Endodermal cell (in vitro differentiated cells): Measurements from ENCODE around the gene ERP27. TPM values are rescaled to one million over a fixed set of nuclear protein-coding genes. Genes with fewer than 3 reads are reported as not detected.
A peak's percentile ranks its signal among the peaks of the same experiment; 100 is the strongest.

Experiments used
- DNase-seq: peaks from one replicate; pipeline ENCODE4 v3.0.0-alpha.2; 2017
- H3K27ac ChIP-seq: 2 replicates; pipeline ENCODE4 v1.5.1; 2013; ENCODE audit warnings: mild to moderate bottlenecking, low read depth, low read length, moderate library complexity
- H3K27me3 ChIP-seq: 2 replicates; pipeline ENCODE4 v1.6.1; 2013; ENCODE audit warnings: mild to moderate bottlenecking, low read length, moderate library complexity; ENCODE audit not compliant: insufficient read depth, control insufficient read depth, poor library complexity, severe bottlenecking
- H3K36me3 ChIP-seq: 2 replicates; pipeline ENCODE4 v1.7.0; 2013; ENCODE audit warnings: mild to moderate bottlenecking, low read length, moderate library complexity; ENCODE audit not compliant: control insufficient read depth, insufficient read depth
- H3K4me1 ChIP-seq: one replicate; pipeline ENCODE4 v1.7.0; 2013; ENCODE audit warnings: low read length; ENCODE audit not compliant: control insufficient read depth, insufficient read depth
- H3K4me3 ChIP-seq: 2 replicates; pipeline ENCODE4 v1.5.1; 2013; ENCODE audit warnings: mild to moderate bottlenecking, low read length, moderate library complexity
- H3K9ac ChIP-seq: 2 replicates; pipeline ENCODE4 v1.6.1; 2013; ENCODE audit warnings: mild to moderate bottlenecking, low read length, moderate library complexity; ENCODE audit not compliant: poor library complexity, severe bottlenecking; ENCODE audit errors: extremely low read depth
- H3K9me3 ChIP-seq: 2 replicates; pipeline ENCODE4 v1.6.1; 2013; ENCODE audit warnings: mild to moderate bottlenecking, low read length, moderate library complexity; ENCODE audit not compliant: control insufficient read depth
- H3K27ac Mint-ChIP-seq: 2 replicates; pipeline ENCODE4 v1.8.0; 2020; ENCODE audit warnings: mixed read lengths
- H3K27me3 Mint-ChIP-seq: 2 replicates; pipeline ENCODE4 v1.8.0; 2021; ENCODE audit warnings: mild to moderate bottlenecking, mixed read lengths; ENCODE audit not compliant: insufficient read depth
- H3K36me3 Mint-ChIP-seq: 2 replicates; pipeline ENCODE4 v1.8.0; 2020; ENCODE audit warnings: low read depth, mixed read lengths
- H3K4me1 Mint-ChIP-seq: 2 replicates; pipeline ENCODE4 v1.8.0; 2020; ENCODE audit warnings: mixed read lengths
- H3K4me3 Mint-ChIP-seq: 2 replicates; pipeline ENCODE4 v1.8.0; 2020; ENCODE audit warnings: mild to moderate bottlenecking, moderate library complexity, mixed read lengths
- H3K9me3 Mint-ChIP-seq: 2 replicates; pipeline ENCODE4 v1.8.0; 2020; ENCODE audit warnings: mild to moderate bottlenecking, mixed read lengths
- CTCF ChIP-seq: fragments of 200-600 bp; sonication (generic); conservative IDR thresholded peaks from 2 replicates; pipeline ENCODE4 v1.5.0; 2021; ENCODE audit warnings: antibody characterized with exemption, mild to moderate bottlenecking
- WGBS, 2 experiments: methylation state at CpG; one replicate each; pipeline versions ENCODE4 v1.1.5 to v1.1.7; 2013; ENCODE audit warnings: missing lambda C conversion rate in 2 of 2, mixed read lengths in 1 of 2; ENCODE audit not compliant: insufficient coverage in 1 of 2, insufficient read length in 1 of 2; 5-methylcytosine and 5-hydroxymethylcytosine counted together
- total RNA-seq, 2 donors: library from RNA; stranded (reverse); fragmentation: NEBNext Ultra II Directional in 1 of 2; extraction: Animal tissue kit (Norgen Biotek cat#: 25700) in 1 of 2; gene quantifications; 2 replicates in 1 of 2; 3 replicates in 1 of 2; pipeline ENCODE4 v1.2.1, GENCODE V29; 2021

Gene ERP27
- total RNA-seq, 2 donors from 2014 or later = 0.15 to 0.22 TPM

GRCh38 chr12:14937014-14937413 is 1.3 kb downstream of the ERP27 start:
- H3K9ac ChIP-seq = no peak overlapping the region

GRCh38 chr12:14936224-14936861 is 2.0 kb downstream of the ERP27 start:
- no peak overlapping the region for H3K27ac ChIP-seq
- no peaks in the 10 kb centered on the region for H3K36me3 ChIP-seq
- H3K9me3 Mint-ChIP-seq = no peaks in the 10 kb centered on the region
- peak; percentile 91 for DNase-seq
- peak; percentile 95 for TF ChIP-seq CTCF
- H3K36me3 Mint-ChIP-seq = no peaks in the 10 kb centered on the region
- WGBS, 2 experiments = 61 to 70% methylated on average over 3 to 6 of the region's 6 CpGs
- H3K9ac ChIP-seq = no peak overlapping the region
- H3K4me3 ChIP-seq = no peak overlapping the region
- H3K9me3 ChIP-seq = no peaks in the 10 kb centered on the region
- H3K27me3 Mint-ChIP-seq = no peaks in the 10 kb centered on the region
- no peaks in the 10 kb centered on the region for H3K27me3 ChIP-seq
- no peaks in the 10 kb centered on the region for H3K4me1 ChIP-seq
- H3K4me3 Mint-ChIP-seq = no peak overlapping the region
- H3K4me1 Mint-ChIP-seq = peaks cover 14% of the 10 kb centered on the region
- H3K27ac Mint-ChIP-seq = no peak overlapping the region

More at GRCh38 chr12:14937014-14937413, 1.3 kb downstream of the ERP27 start:
- WGBS, 2 experiments = 84 to 94% methylated on average over 2 to 3 of the region's 3 CpGs
- no peak overlapping the region for H3K4me3 Mint-ChIP-seq
- H3K36me3 ChIP-seq = no peaks in the 10 kb centered on the region
- DNase-seq = no peak
- H3K27ac Mint-ChIP-seq = no peak overlapping the region
- no peaks in the 10 kb centered on the region for H3K4me1 ChIP-seq
- no peaks in the 10 kb centered on the region for H3K27me3 ChIP-seq
- no peaks in the 10 kb centered on the region for H3K27me3 Mint-ChIP-seq
- no peaks in the 10 kb centered on the region for H3K9me3 ChIP-seq
- H3K27ac ChIP-seq = no peak overlapping the region
- H3K4me1 Mint-ChIP-seq = peaks cover 14% of the 10 kb centered on the region
- H3K36me3 Mint-ChIP-seq = no peaks in the 10 kb centered on the region
- no peak overlapping the region for H3K4me3 ChIP-seq
- no peaks in the 10 kb centered on the region for H3K9me3 Mint-ChIP-seq
- no peak for TF ChIP-seq CTCF

GRCh38 chr12:14935031-14935430 is 3.3 kb downstream of the ERP27 start:
- peaks cover 14% of the 10 kb centered on the region for H3K4me1 Mint-ChIP-seq
- no peaks in the 10 kb centered on the region for H3K27me3 Mint-ChIP-seq
- DNase-seq = no peak
- no peaks in the 10 kb centered on the region for H3K9me3 Mint-ChIP-seq
- Histone ChIP-seq H3K9me3 (no peaks in the 10 kb centered on the region), H3K27me3 (no peaks in the 10 kb centered on the region), H3K4me3 (no peak overlapping the region), H3K9ac (no peak overlapping the region), H3K4me1 (no peaks in the 10 kb centered on the region), H3K36me3 (no peaks in the 10 kb centered on the region), H3K27ac (no peak overlapping the region)
- H3K27ac Mint-ChIP-seq = no peak overlapping the region
- WGBS, 2 experiments = 96% methylated on average over 4 of the region's 4 CpGs; no CpG with 5 or more reads in 1 of the 2 experiments
- TF ChIP-seq CTCF = no peak
- H3K36me3 Mint-ChIP-seq = no peaks in the 10 kb centered on the region
- H3K4me3 Mint-ChIP-seq = no peak overlapping the region
